Measurements from ENCODE around the gene GNG5.
"Not testable (repeated sequence)": the region's sequence is repeated elsewhere in the genome, so short reads cannot be mapped to it uniquely, and the experiment has no call there.

GNG5 gene

GRCh38 chr1:84506002-84506728 lies at the start of gene GNG5, which contains the start of gene SPATA1:
Gene GNG5 (minus strand): TSS chr1:84506581. CDS start chr1:84506091, 490 bp downstream.
Gene SPATA1 (plus strand): TSS chr1:84506386. CDS start chr1:84516360, 9,974 bp downstream.
- DNase-seq, result peak; percentile 87 to 91

- no peak for DNase-seq
These were observed 44.4 kb upstream of the GNG5 start for GRCh38 chr1:84550826-84551225.

- no peak for DNase-seq
These were observed 35.3 kb upstream of the GNG5 start for GRCh38 chr1:84541679-84542078.

GRCh38 chr1:84540759-84541158 lies 34.4 kb upstream of the GNG5 start:
- no peak for DNase-seq

- no peak for DNase-seq
These were observed 33.6 kb upstream of the GNG5 start for GRCh38 chr1:84539972-84540371.

GRCh38 chr1:84538599-84538998 lies 32.2 kb upstream of the GNG5 start:
- no peak for DNase-seq

- DNase-seq, result peak in 1 of 2 donors; percentile 46
These were observed 19.4 kb upstream of the GNG5 start for GRCh38 chr1:84525779-84526178.

- DNase-seq, result no peak
These were observed 18.2 kb upstream of the GNG5 start for GRCh38 chr1:84524590-84524989.

- DNase-seq, result no peak
These were observed 4.3 kb upstream of the GNG5 start for GRCh38 chr1:84510668-84511067.

GRCh38 chr1:84510165-84510564 lies 3.8 kb upstream of the GNG5 start:
- no peak for DNase-seq

- no peak for DNase-seq
These were observed 2.6 kb upstream of the GNG5 start for GRCh38 chr1:84509029-84509428.

GRCh38 chr1:84508510-84508909 lies 2.1 kb upstream of the GNG5 start:
- no peak for DNase-seq

GRCh38 chr1:84507887-84508286 lies 1.5 kb upstream of the GNG5 start:
- not testable (repeated sequence) for DNase-seq

GRCh38 chr1:84506729-84507453 lies 510 bp upstream of the GNG5 start:
- no peak for DNase-seq

- DNase-seq, result peak in 1 of 2 donors; percentile 48
These were observed 834 bp downstream of the GNG5 start for GRCh38 chr1:84505493-84506001.

- DNase-seq, result no peak
These were observed 1.5 kb downstream of the GNG5 start for GRCh38 chr1:84504580-84505492.

GRCh38 chr1:84502927-84503326 lies 3.5 kb downstream of the GNG5 start:
- no peak for DNase-seq

GRCh38 chr1:84497631-84498275 lies 8.6 kb downstream of the GNG5 start:
- no peak for DNase-seq

GRCh38 chr1:84496498-84496897 lies 9.9 kb downstream of the GNG5 start:
- DNase-seq, result no peak

- DNase-seq, result no peak
These were observed 12.6 kb downstream of the GNG5 start for GRCh38 chr1:84493747-84494146.

GRCh38 chr1:84492726-84493125 lies 13.7 kb downstream of the GNG5 start:
- no peak for DNase-seq

GRCh38 chr1:84489766-84490165 lies 16.6 kb downstream of the GNG5 start:
- DNase-seq, result no peak
